GM18502 (cell line): ENCODE data around the gene NUAK1.

Experiments used
- ATAC-seq: cut with Tn5 transposase; IDR thresholded peaks from one replicate; pipeline ENCODE4 v1.9.1; 2021; ENCODE audit warnings: mild to moderate bottlenecking; ENCODE audit not compliant: unreplicated experiment, poor library complexity

Gene NUAK1

DNA sequence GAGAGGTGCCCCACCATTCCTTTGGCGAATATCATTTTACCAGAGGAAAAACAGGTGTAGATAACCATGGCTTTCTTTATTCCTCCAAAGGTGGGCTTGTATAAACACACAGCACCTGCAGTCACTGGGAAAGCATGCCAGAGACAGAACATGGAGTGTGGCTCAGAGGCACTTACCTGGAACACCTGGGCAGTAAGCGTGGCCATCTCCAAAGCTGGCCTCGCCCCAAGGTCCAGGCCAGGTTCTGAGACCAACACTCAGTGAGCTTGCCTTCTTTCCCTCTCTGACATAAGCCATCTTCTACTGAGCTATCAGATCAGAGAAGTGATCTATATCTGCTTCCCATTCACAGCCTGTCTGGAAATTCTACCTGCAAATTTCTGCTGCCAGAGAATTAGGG is 70.5 kb downstream of the NUAK1 start:
- no peak for ATAC-seq

DNA sequence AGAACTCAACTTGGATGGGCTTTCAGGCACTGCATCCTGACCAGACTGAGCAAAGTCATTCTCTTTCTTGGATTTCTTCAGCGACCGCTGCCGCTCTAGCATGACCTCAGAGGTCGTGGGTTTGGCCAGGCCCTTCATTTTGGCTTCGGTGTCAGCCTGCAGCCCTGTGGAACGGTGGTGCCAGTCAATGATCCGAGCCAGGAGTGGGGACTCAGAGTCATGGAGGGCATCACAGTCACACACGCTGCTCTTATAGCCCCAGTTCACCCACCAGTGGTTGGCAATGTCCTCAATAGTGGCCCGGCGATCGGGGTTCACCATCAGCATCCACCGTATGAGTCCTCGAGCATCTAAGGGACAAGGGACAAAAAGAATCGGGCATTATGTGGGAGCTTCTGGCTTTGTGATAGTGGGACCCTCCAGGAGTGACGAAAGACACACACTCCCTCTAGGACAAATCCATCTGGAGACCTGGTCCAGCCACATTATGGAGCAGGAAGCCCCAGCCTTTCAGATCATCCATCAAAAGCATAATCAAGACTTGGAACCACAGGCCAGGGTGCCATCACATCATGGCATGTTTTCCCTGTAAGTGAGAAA is 71.0 kb downstream of the NUAK1 start:
- ATAC-seq = no peak

DNA sequence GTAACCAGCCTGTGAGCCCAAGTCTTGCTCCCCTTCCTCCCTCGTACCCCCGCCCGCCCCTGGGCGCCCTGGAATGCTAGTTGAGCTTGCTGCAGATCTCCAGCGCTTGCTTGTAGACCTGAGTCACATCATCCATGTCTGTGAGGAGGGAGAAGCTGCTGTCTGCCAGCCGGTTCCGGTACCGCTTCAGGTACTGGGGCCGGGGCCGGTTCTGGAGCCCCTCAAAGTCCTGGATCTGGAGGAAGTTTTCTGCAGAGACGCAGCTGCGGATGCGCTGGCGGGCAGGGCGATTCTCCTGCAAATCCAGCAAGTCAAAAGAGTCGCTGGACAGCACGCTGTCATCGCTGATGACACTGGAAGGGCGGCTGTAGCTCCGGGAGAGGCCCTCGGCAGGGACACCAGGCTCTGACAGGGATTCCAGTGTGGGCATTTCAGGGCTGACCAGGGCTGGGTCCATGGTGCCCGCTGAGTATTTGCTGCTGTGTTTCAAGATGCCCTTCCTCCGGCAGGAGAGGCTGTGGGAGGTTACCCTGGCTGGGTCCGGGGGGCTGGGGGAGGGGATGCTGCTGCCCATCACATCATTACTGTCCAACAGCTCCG is 71.9 kb downstream of the NUAK1 start:
- ATAC-seq = no peak

GRCh38 chr12:106066051-106066705 is 72.6 kb downstream of the NUAK1 start:
- no peak for ATAC-seq

GRCh38 chr12:106065506-106065905 is 73.2 kb downstream of the NUAK1 start:
- no peak for ATAC-seq

DNA sequence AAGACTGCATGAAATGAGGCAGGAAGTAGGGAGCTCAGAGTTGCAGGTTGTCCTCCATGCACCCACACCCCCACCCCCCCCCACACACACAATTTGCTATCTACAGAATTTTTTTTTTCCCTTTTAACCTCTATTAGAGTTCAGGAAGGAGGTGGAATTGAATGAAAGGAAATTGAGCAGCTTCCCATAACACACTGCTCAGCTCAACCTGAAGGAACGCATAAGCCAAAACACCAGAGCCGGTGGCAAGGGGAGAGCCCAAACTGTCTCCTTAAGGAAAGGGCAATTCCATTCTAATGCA is 74.1 kb downstream of the NUAK1 start:
- no peak for ATAC-seq

DNA sequence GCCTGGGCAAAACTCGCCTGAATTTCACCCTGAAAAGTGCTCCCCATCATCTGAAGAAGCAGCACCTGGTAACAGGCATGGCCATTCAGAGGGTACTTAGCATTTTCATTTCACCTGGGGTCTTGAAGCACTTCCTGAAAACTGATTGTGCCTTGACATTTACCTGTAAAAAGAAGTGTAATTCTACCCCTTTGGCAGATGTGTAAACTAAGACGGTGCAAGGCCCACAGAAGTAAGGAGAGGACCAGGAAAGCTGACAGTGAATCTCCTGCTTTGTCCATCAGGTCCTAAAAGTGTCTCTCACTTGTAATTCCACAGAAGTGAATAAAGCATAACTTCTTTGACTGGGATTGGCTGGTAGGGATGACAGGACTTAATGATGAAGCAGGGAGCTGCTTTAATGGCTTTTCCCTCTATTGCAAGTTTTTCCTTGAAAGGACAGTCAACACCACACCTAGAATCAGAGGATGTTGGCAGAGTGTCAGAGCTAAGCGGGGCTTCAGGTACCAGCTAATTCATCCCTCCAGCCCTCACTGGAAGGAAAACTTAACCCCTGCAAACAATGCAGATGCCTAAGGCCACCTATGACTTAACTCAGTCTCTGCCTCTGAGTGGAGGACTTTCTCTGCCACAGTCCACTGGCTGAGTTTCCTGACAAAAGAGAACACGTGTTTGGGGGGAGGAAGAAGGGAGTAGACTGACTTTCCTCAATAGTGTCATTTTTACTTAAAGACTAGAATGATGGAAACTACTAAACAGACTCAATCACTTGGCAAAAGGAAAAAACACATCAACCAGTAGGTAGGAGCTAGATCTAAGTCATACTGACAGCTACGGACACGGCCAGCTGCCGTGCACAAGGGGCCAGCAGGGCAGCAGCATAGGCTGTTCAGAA is 74.7 kb downstream of the NUAK1 start:
- no peak for ATAC-seq

DNA sequence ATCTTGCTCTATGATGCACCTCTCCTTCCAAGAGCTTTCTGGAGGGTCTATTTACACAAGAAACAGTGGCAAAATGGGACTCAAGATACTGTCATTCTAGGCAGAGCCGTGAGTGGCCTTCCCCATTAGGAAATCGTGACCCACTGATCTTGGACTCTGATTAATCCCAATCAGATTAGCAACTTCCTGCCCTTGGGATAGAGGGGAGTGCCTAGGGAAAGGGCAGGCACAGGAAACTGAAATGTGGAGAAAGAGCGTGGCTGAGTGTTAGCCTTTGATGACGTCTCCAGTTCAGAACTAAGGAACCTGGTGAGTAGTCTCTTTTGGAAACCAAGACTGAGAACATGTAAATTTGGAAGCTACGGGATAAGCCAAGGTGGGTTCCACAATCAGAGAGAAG is 76.1 kb downstream of the NUAK1 start:
- ATAC-seq = no peak

- no peak for ATAC-seq
Measured at GRCh38 chr12:106058256-106059182, 80.2 kb downstream of the NUAK1 start.

GRCh38 chr12:106054049-106054448 is 84.7 kb downstream of the NUAK1 start:
- ATAC-seq = no peak

DNA sequence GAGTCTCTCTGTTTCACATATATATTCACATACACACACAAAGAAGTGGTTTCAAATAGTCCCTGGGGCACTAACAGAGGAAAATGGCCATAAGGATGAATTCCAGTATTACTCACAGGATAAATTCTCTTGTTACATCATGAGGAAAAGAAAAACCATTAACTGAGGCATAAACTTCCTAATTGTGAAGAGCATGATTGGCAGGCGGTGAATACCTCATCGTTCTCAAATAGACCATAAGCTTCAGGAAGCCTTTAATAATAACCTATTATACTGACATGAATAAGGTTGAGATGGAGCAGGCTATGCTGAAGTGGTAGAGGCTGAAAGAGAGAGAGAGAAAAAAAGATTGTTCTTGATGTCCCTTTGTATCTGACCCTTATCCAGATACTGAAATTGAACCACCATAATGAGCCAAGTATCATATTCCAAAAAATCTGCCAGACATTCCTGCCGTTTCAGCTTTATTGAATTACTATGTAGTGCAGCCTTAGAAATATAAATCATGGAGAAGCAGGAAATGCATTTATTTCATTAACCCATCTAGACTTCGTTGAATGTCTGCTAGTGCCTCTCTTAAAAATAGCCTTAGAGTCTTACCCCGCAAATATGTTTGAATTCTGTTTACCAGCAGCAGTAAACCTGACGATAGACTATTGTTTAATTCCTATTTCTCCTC is 86.8 kb downstream of the NUAK1 start:
- no peak for ATAC-seq

DNA sequence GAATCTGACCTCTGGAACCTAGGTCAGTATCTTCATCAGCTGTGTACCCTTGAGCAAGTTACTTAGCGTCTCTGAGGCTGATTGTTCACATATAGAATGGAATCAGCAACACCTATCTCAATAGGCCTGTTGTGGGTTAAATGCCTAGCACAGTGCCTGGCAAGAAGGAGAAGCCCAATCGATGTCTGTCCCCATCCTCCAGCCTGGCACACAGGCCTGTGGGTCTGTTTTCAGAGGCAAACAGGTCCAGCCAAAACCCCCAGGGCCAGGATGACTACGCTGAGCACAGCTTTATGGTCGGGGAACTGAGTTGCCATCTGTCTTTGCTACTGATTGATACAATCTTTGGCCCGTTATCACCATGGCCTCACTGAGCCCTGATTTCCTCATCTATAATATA is 89.2 kb downstream of the NUAK1 start:
- ATAC-seq = no peak

DNA sequence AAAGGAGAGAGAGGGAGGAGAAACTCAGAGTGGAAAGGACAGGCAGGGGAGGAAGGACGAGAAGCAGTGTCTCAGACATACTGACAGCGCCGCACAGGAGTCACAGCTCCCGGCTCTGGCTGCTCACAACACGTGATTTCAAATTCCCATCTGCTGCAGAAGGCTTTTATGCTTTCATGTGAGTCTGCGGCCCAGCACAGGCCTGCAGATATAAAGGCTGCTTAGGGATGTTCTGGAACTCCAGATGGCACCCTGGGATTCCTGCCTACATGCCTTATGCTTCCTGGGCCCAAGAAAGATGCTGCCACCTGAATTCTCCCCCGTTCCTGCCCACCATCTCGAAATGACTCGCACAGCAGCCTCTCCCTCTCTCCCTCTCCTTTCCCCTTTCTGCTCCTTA is 89.6 kb downstream of the NUAK1 start:
- ATAC-seq = no peak

- ATAC-seq = no peak
Measured at GRCh38 chr12:106048676-106049075, 90.1 kb downstream of the NUAK1 start.

DNA sequence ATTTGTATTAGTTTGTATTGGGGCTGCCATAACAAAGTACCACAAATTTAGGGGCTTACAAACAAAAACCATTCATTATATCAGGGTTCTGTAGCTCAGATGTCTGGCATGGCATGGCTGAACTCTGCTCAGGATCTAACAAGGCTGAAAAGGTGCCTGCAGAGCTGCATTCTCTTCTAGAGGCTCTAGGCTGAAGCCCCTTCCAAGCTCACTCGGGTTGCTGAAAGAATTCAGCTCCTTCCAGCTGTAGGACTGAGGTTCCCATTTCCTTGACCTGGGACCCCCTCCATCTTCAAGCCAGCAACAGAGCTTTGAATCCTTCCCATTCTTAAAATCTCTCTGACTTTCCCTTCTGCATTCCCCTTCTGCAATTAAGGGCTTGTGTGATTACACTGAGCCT is 90.7 kb downstream of the NUAK1 start:
- no peak for ATAC-seq

GRCh38 chr12:106046947-106047346 is 91.8 kb downstream of the NUAK1 start:
- ATAC-seq = no peak

DNA sequence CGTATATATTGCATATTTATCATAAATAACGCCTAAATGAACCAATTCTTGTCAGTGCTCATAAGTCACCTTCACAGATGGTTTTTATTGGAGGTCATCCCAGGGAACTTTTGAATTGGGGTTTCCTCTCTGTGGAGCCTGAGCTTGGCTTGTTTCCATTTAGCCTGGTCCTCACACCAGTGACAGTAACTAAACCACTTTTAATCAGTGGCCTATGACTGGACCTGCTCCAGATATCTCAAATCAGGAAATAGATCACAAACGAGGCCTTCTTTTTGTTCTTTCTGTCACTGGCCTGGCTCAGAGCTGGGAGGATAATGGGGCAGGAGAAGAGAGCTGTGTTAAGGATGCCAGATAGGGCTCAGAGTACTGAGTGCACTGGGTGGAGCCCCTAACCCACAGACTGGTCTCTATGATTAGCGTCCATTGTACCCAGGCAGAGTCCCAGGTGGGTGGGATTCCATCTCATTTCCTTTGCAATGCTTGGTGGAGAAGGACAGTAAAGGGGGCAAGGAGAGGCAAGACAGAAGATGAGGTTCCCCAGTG is 92.4 kb downstream of the NUAK1 start:
- ATAC-seq = no peak

- no peak for ATAC-seq
Measured at GRCh38 chr12:106045251-106045674, 93.5 kb downstream of the NUAK1 start.

GRCh38 chr12:106044773-106045172 is 94.0 kb downstream of the NUAK1 start:
- ATAC-seq = no peak
